ENCODE data around the gene KDM5C.

The KDM5C gene

GRCh38 chrX:53227224-53227765 is 2.3 kb upstream of the KDM5C start:
- H3K27me3 ChIP-seq (ENCODE audit: control insufficient read depth in 1 of 2, insufficient read depth in 2 of 2, low read length in 2 of 2), result no peaks in the 10 kb centered on the region
- H3K4me3 ChIP-seq (ENCODE audit: low read depth in 1 of 2, low read length in 2 of 2), result no peak overlapping the region
- no peak overlapping the region for H3K9ac ChIP-seq (ENCODE audit: low read length)
- H3K4me1 ChIP-seq (ENCODE audit: insufficient read depth, low read length), result peaks cover 23% of the 10 kb centered on the region
- H3K36me3 ChIP-seq (ENCODE audit: insufficient read depth, low read length), result no peaks in the 10 kb centered on the region
- no peak overlapping the region for H3K27ac ChIP-seq (ENCODE audit: low read depth, low read length)
- H3K9me3 ChIP-seq (ENCODE audit: low read length), result no peaks in the 10 kb centered on the region

GRCh38 chrX:53223955-53224859 is 800 bp downstream of the KDM5C start:
- H3K4me3 ChIP-seq (ENCODE audit: low read depth in 1 of 2, low read length in 2 of 2), result peak overlapping the region; percentile 96 to 97
- no peaks in the 10 kb centered on the region for H3K27me3 ChIP-seq (ENCODE audit: control insufficient read depth in 1 of 2, insufficient read depth in 2 of 2, low read length in 2 of 2)
- peak overlapping the region; percentile 91 for H3K9ac ChIP-seq (ENCODE audit: low read length)
- H3K9me3 ChIP-seq (ENCODE audit: low read length), result no peaks in the 10 kb centered on the region
- peak overlapping the region; percentile 95 for H3K27ac ChIP-seq (ENCODE audit: low read depth, low read length)
- H3K36me3 ChIP-seq (ENCODE audit: insufficient read depth, low read length), result peaks cover 21% of the 10 kb centered on the region
- peaks cover 36% of the 10 kb centered on the region for H3K4me1 ChIP-seq (ENCODE audit: insufficient read depth, low read length)

DNA sequence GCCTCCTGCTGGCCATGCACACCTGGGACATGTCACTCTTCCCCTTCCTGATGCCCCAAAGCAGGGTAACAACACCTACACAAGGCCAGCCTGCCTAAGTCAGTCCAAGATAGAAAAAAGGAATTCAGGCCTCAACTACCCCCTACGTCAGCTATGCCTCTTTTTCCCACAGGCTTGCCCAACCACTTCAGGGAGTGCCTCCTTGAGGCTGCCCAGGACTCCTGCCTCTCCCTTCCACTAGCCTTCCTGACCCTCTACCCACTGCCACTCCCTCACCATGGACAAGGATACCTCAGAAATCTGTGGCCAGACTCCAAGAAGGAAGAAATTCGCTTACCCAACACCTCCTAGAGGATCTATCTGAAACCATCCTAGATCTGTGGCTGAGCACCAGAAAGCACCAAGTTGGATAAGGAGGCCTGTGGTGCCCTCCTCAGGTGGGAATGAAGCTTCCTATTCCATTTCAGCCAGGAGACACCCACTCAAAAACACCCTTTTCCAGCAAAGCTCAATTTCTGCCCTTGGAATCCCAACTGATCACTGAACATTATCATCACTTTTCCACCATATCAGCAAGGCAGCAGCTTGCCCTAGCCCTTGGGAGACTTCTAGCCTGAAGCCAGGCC is 1.8 kb downstream of the KDM5C start:
- Histone ChIP-seq H3K4me1 (ENCODE audit: insufficient read depth, low read length) (peaks cover 36% of the 10 kb centered on the region), H3K4me3 (ENCODE audit: low read depth in 1 of 2, low read length in 2 of 2) (peak overlapping the region; percentile 96 to 97), H3K36me3 (ENCODE audit: insufficient read depth, low read length) (peaks cover 30% of the 10 kb centered on the region), H3K9me3 (ENCODE audit: low read length) (no peaks in the 10 kb centered on the region), H3K9ac (ENCODE audit: low read length) (peak overlapping the region; percentile 91), H3K27me3 (ENCODE audit: control insufficient read depth in 1 of 2, insufficient read depth in 2 of 2, low read length in 2 of 2) (no peaks in the 10 kb centered on the region), H3K27ac (ENCODE audit: low read depth, low read length) (no peak overlapping the region)

DNA sequence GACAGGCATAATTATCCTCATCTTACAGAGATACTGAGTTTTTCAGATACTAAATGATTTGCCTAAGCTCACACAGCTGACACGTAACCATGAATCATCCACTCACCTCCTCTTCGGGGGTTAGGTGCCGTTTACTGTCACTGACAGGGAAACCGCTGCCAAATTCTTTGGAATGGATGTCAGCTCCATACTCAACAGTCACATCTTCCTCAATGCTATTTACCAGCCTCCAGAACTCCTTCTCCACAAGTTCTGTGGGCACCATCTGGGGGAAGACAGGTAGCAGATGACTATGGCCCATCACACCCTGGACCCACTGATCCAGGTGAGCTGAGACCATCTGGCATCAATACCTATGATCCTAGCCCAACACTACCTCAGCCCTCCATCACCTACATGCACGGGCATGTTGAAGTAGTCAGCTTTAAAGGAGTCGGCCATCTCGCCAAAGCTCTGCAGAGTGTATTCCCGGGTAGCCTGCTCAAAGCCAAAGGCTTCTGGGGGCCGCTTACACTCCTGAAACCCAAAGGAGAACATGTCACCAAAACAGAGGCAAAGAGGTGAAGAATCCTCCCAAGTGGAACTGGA is 13.5 kb downstream of the KDM5C start:
- peaks cover 74% of the 10 kb centered on the region for H3K36me3 ChIP-seq (ENCODE audit: insufficient read depth, low read length)
- no peaks in the 10 kb centered on the region for H3K9me3 ChIP-seq (ENCODE audit: low read length)
- no peak overlapping the region for H3K27ac ChIP-seq (ENCODE audit: low read depth, low read length)
- H3K4me3 ChIP-seq (ENCODE audit: low read depth in 1 of 2, low read length in 2 of 2), result no peak overlapping the region
- no peaks in the 10 kb centered on the region for H3K4me1 ChIP-seq (ENCODE audit: insufficient read depth, low read length)
- no peaks in the 10 kb centered on the region for H3K27me3 ChIP-seq (ENCODE audit: control insufficient read depth in 1 of 2, insufficient read depth in 2 of 2, low read length in 2 of 2)
- H3K9ac ChIP-seq (ENCODE audit: low read length), result no peak overlapping the region

DNA sequence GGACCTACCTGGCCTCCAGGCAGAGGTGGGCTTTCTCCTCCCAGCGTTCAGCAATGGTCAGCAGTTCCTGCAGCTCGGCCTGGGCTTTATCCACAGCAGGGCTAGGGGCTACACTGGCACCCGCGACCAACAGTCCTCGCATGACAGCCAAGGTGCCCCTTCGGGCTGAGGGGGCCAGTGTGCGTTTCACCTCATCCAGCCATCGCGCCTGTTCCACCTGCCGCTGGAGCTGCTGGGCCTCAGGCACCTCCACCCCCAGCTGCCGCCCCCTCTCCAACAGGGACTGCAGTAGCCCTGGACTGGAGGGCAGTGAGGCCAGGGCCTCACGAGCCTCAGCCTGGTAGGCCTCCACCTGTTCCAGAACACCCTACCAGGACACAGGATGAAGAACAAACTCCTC is 28.3 kb downstream of the KDM5C start:
- Histone ChIP-seq H3K36me3 (ENCODE audit: insufficient read depth, low read length) (peaks cover 83% of the 10 kb centered on the region), H3K9me3 (ENCODE audit: low read length) (no peaks in the 10 kb centered on the region), H3K27ac (ENCODE audit: low read depth, low read length) (no peak overlapping the region), H3K27me3 (ENCODE audit: control insufficient read depth in 1 of 2, insufficient read depth in 2 of 2, low read length in 2 of 2) (no peaks in the 10 kb centered on the region), H3K4me3 (ENCODE audit: low read depth in 1 of 2, low read length in 2 of 2) (no peak overlapping the region), H3K4me1 (ENCODE audit: insufficient read depth, low read length) (no peaks in the 10 kb centered on the region), H3K9ac (ENCODE audit: low read length) (no peak overlapping the region)

DNA sequence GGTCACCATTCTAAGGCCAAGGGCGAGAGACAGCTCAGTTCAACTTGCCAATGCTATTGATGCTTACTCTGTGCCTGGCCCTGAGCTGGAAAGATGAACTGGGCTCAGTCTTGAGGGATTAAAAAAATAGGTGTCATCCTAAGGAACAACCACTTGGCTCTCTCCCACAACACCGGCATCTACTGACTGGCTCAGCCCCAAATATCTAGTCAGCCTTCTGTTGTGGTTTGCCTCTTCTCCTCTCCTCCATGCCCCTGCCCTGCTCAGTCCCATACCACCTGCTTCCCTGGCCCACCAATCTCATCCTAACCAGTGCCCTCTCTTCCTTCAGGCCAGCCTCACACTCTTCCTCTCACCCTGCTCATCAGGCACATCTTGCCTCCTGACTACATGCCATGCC is 29.6 kb downstream of the KDM5C start:
- no peaks in the 10 kb centered on the region for H3K9me3 ChIP-seq (ENCODE audit: low read length)
- H3K27me3 ChIP-seq (ENCODE audit: control insufficient read depth in 1 of 2, insufficient read depth in 2 of 2, low read length in 2 of 2), result no peaks in the 10 kb centered on the region
- no peak overlapping the region for H3K9ac ChIP-seq (ENCODE audit: low read length)
- peaks cover 82% of the 10 kb centered on the region for H3K36me3 ChIP-seq (ENCODE audit: insufficient read depth, low read length)
- no peaks in the 10 kb centered on the region for H3K4me1 ChIP-seq (ENCODE audit: insufficient read depth, low read length)
- H3K27ac ChIP-seq (ENCODE audit: low read depth, low read length), result no peak overlapping the region
- no peak overlapping the region for H3K4me3 ChIP-seq (ENCODE audit: low read depth in 1 of 2, low read length in 2 of 2)

GRCh38 chrX:53194308-53194707 is 30.7 kb downstream of the KDM5C start:
- H3K4me3 ChIP-seq (ENCODE audit: low read depth in 1 of 2, low read length in 2 of 2), result no peak overlapping the region
- no peaks in the 10 kb centered on the region for H3K4me1 ChIP-seq (ENCODE audit: insufficient read depth, low read length)
- H3K9ac ChIP-seq (ENCODE audit: low read length), result no peak overlapping the region
- H3K9me3 ChIP-seq (ENCODE audit: low read length), result no peaks in the 10 kb centered on the region
- no peaks in the 10 kb centered on the region for H3K27me3 ChIP-seq (ENCODE audit: control insufficient read depth in 1 of 2, insufficient read depth in 2 of 2, low read length in 2 of 2)
- H3K27ac ChIP-seq (ENCODE audit: low read depth, low read length), result no peak overlapping the region
- H3K36me3 ChIP-seq (ENCODE audit: insufficient read depth, low read length), result peaks cover 77% of the 10 kb centered on the region

GRCh38 chrX:53193093-53193492 is 31.9 kb downstream of the KDM5C start:
- no peak overlapping the region for H3K27ac ChIP-seq (ENCODE audit: low read depth, low read length)
- H3K4me1 ChIP-seq (ENCODE audit: insufficient read depth, low read length), result no peaks in the 10 kb centered on the region
- no peaks in the 10 kb centered on the region for H3K9me3 ChIP-seq (ENCODE audit: low read length)
- H3K4me3 ChIP-seq (ENCODE audit: low read depth in 1 of 2, low read length in 2 of 2), result no peak overlapping the region
- H3K36me3 ChIP-seq (ENCODE audit: insufficient read depth, low read length), result peaks cover 64% of the 10 kb centered on the region
- H3K27me3 ChIP-seq (ENCODE audit: control insufficient read depth in 1 of 2, insufficient read depth in 2 of 2, low read length in 2 of 2), result no peaks in the 10 kb centered on the region
- no peak overlapping the region for H3K9ac ChIP-seq (ENCODE audit: low read length)

- no peaks in the 10 kb centered on the region for H3K27me3 ChIP-seq (ENCODE audit: control insufficient read depth in 1 of 2, insufficient read depth in 2 of 2, low read length in 2 of 2)
- H3K27ac ChIP-seq (ENCODE audit: low read depth, low read length), result no peak overlapping the region
- H3K9ac ChIP-seq (ENCODE audit: low read length), result no peak overlapping the region
- H3K4me1 ChIP-seq (ENCODE audit: insufficient read depth, low read length), result no peaks in the 10 kb centered on the region
- no peak overlapping the region for H3K4me3 ChIP-seq (ENCODE audit: low read depth in 1 of 2, low read length in 2 of 2)
- no peaks in the 10 kb centered on the region for H3K9me3 ChIP-seq (ENCODE audit: low read length)
- H3K36me3 ChIP-seq (ENCODE audit: insufficient read depth, low read length), result peaks cover 39% of the 10 kb centered on the region
These were observed 34.5 kb downstream of the KDM5C start for GRCh38 chrX:53190363-53190960.

DNA sequence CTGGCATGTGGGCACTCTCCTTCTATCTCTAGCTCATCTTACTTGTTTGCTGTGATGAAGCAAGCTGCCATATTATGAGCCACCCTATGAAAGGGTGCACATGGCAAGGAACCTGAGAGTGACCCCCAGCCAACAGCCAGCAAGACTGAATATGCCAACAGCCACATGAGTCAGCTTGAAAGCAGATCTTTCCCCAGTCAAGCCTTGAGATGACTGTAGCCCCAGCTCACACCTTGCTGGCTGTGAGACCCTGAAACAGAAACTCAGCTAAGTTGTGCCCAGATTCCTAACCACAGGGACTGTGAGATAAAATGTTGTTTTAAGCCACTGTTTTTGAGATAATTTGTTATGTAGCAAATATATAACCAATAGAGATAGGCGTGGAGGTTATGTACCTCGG is 36.2 kb downstream of the KDM5C start:
- Histone ChIP-seq H3K27ac (ENCODE audit: low read depth, low read length) (no peak overlapping the region), H3K9me3 (ENCODE audit: low read length) (no peaks in the 10 kb centered on the region), H3K4me3 (ENCODE audit: low read depth in 1 of 2, low read length in 2 of 2) (no peak overlapping the region), H3K9ac (ENCODE audit: low read length) (no peak overlapping the region), H3K36me3 (ENCODE audit: insufficient read depth, low read length) (peaks cover 22% of the 10 kb centered on the region), H3K4me1 (ENCODE audit: insufficient read depth, low read length) (no peaks in the 10 kb centered on the region), H3K27me3 (ENCODE audit: control insufficient read depth in 1 of 2, insufficient read depth in 2 of 2, low read length in 2 of 2) (no peaks in the 10 kb centered on the region)

DNA sequence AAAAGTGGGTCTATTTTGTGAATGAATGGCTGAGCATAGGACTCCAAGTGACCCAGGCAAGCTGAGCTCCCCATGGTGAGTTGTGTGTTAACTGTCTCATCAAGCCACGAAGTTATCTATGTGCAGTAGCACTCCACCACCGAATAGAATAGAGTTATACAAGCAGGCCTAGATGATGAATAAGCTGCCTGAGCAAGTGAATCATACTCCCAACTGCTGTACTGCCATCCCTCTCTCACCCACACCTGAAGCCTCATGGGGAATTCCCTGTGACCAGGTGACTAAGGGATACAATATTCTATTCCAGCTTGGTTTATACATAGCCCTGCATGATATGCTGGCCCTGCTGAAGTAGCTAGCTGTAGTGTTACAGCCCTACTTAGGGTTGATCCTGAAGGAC is 38.7 kb downstream of the KDM5C start:
- H3K9me3 ChIP-seq (ENCODE audit: low read length), result no peaks in the 10 kb centered on the region
- no peak overlapping the region for H3K27ac ChIP-seq (ENCODE audit: low read depth, low read length)
- peaks cover 14% of the 10 kb centered on the region for H3K36me3 ChIP-seq (ENCODE audit: insufficient read depth, low read length)
- H3K9ac ChIP-seq (ENCODE audit: low read length), result no peak overlapping the region
- no peak overlapping the region for H3K4me3 ChIP-seq (ENCODE audit: low read depth in 1 of 2, low read length in 2 of 2)
- no peaks in the 10 kb centered on the region for H3K27me3 ChIP-seq (ENCODE audit: control insufficient read depth in 1 of 2, insufficient read depth in 2 of 2, low read length in 2 of 2)
- H3K4me1 ChIP-seq (ENCODE audit: insufficient read depth, low read length), result no peaks in the 10 kb centered on the region
